Right hindlimb (tissue), 1 donor: ENCODE measurements around the gene ROR1.

Source experiments
- DNase-seq: peaks from one replicate; pipeline ENCODE4 v3.0.0-alpha.2; 2018

ROR1 gene

GRCh38 chr1:63886340-63886739 is 112.5 kb downstream of the ROR1 start:
- no peak for DNase-seq

- DNase-seq = no peak
Observed at GRCh38 chr1:63887809-63888208, 114.0 kb downstream of the ROR1 start.

- DNase-seq = no peak
Observed at GRCh38 chr1:63888984-63889383, 115.2 kb downstream of the ROR1 start.

DNA sequence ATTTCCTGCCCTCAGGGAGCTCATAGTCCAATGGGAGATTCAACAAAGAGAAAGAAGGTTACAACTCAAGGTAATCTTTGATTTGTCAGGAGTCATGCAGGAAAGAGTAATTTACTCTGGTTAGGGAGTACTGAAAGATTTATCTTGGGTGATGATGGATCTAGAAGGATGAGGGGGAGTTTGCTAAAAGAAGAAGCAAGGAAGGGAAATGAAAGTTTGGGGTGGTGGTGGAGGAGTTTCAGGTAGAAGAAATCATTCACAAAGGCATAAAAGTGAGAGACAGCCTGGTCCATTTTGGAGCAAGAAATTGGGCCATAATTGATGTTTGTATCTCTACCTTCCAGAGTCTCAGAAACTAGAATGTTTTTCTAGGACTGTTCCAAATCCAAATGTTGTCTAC is 116.7 kb downstream of the ROR1 start:
- no peak for DNase-seq

- DNase-seq = no peak
Observed at GRCh38 chr1:63891060-63891690, 117.4 kb downstream of the ROR1 start.

GRCh38 chr1:63892632-63893395 is 119.0 kb downstream of the ROR1 start:
- peak; percentile 42 for DNase-seq

GRCh38 chr1:63893976-63894375 is 120.2 kb downstream of the ROR1 start:
- DNase-seq = no peak

DNA sequence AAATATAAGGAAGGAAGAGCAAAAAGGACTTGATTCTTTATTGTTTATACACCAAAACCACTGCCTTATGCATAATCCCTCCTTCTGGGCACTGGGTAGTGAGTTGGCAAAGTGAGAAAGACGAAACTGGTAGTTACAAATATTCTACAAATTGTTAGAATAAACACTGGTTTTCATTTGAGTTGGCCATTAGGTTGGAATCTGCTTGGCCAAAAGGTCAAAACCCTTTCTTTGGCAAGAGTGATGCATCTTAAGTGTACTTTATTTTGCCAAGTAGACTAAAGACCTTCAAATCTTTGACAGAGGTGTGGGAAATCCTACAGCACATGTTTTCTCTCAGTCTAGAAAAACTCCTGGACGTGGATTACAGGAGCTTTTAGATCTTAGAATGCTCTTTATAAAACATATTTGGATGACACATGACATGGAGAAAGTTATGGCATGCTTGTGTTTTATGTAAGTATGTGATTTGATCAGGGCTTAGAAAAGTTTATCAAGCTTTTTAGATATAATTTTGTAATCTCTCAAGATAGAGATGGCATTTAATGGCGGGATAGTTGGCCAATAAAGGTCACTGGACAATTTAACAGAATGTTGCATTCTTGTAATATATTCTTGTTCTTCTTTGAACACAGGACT is 120.9 kb downstream of the ROR1 start:
- DNase-seq = no peak

GRCh38 chr1:63896755-63897154 is 122.9 kb downstream of the ROR1 start:
- no peak for DNase-seq

DNA sequence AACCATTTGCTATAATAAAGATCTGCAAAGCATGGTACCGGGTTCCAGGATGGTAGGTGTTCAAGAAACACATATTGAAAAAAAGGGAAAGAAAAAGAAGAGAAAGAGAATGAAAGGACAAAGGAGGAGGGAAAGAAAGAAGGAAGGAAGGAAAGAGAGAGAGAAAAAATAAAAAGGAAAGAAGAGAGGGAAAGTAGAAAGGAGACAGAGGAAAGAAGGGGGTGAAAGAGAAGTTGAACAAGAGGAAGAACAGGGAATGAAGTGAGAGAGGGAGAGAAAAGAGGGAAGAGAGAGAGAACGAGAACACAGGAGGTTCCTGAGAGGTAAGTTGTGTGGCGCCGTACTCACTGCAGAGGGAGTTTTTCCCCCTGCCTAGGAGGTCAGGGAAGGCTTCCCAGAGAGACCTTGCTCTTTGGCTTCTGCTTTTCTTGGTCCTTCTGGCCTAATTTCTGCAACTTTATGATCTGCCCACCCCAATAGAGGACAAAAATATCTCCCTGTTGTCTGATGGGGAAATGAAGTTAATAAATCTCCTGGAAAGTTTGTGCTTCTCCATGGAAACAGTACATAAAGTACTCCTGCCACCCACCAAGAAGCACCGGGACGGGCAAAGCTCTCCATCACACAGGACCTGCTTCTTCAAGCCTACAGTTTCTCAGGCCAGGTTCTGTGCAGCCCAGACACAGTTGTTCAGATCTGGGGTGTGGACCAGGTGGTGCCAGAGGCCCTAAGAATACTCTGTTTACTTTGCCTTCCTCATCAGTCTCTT is 124.8 kb downstream of the ROR1 start:
- peak; percentile 55 for DNase-seq

GRCh38 chr1:63901094-63901493 is 127.3 kb downstream of the ROR1 start:
- DNase-seq = no peak

- no peak for DNase-seq
Observed at GRCh38 chr1:63902844-63903589, 129.2 kb downstream of the ROR1 start.

GRCh38 chr1:63903947-63904610 is 130.3 kb downstream of the ROR1 start:
- no peak for DNase-seq

GRCh38 chr1:63904826-63905225 is 131.0 kb downstream of the ROR1 start:
- no peak for DNase-seq

GRCh38 chr1:63906047-63906704 is 132.4 kb downstream of the ROR1 start:
- DNase-seq = peak; percentile 53

- DNase-seq = no peak
Observed at GRCh38 chr1:63907051-63907450, 133.2 kb downstream of the ROR1 start.

DNA sequence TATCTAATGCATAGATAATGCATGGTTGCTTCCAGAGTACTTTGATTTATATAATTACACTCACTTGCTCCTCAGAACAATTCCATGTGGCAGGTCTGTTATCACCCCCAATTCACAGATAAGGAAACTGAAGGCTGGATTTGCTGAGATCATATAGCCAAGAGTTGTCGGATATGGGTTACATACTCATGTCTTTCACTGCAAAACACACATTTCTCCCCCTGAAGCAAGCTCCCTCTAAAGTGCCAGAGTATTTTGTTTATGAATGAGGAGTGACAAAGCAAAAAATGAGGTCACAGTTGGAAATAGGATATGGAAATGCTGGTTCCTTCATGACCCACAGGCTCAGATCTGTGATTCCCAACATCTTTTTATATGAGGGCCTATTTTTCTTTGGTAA is 134.2 kb downstream of the ROR1 start:
- no peak for DNase-seq

DNA sequence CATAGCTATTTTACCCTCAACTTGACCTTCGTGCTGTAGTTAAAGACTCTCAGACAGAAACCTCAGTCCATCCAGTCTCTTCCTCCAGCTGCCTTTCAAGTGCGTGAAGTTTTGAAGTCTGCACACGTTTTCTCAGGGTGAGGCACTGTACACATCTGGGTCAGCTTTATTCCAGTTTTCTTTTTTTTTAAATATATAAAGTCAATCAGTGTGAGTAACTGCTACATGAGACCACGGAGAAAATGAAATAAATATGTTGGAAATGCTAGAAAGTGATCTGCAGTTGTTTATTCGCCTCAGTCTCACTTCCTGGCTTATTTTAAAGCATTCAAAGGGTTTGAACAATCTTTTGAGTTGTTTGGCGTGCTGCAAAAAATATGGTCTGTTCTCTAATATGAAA is 135.7 kb downstream of the ROR1 start:
- no peak for DNase-seq

GRCh38 chr1:63911049-63911448 is 137.2 kb downstream of the ROR1 start:
- DNase-seq = no peak

GRCh38 chr1:63912643-63913042 is 138.8 kb downstream of the ROR1 start:
- DNase-seq = no peak

- no peak for DNase-seq
Observed at GRCh38 chr1:63913533-63913932, 139.7 kb downstream of the ROR1 start.

GRCh38 chr1:63914241-63914640 is 140.4 kb downstream of the ROR1 start:
- no peak for DNase-seq
